GM12801 (cell line): Measurements from ENCODE around the gene PRPSAP1.

Experiments
- CTCF ChIP-seq: IDR thresholded peaks from one replicate; pipeline ENCODE4 v1.5.1; 2011; ENCODE audit warnings: control low read depth; ENCODE audit not compliant: insufficient read length; ENCODE audit errors: extremely low read depth

Gene PRPSAP1

GRCh38 chr17:76395980-76396379 lies 42.3 kb upstream of the PRPSAP1 start:
- no peak for TF ChIP-seq CTCF

GRCh38 chr17:76394166-76394565 lies 40.5 kb upstream of the PRPSAP1 start:
- TF ChIP-seq CTCF = no peak

- no peak for TF ChIP-seq CTCF
These were observed 37.5 kb upstream of the PRPSAP1 start for GRCh38 chr17:76391200-76391715.

- no peak for TF ChIP-seq CTCF
These were observed 36.3 kb upstream of the PRPSAP1 start for GRCh38 chr17:76390003-76390421.

- TF ChIP-seq CTCF = no peak
These were observed 35.5 kb upstream of the PRPSAP1 start for GRCh38 chr17:76388966-76389888.

- no peak for TF ChIP-seq CTCF
These were observed 33.5 kb upstream of the PRPSAP1 start for GRCh38 chr17:76386966-76387765.
